GM19372 (cell line): Measurements from ENCODE around the gene CTNNA3.

ENCODE experiments used
- ATAC-seq: cut with Tn5 transposase; IDR thresholded peaks from one replicate; pipeline ENCODE4 v1.9.1; 2021; ENCODE audit warnings: mild to moderate bottlenecking, low read depth, moderate library complexity; ENCODE audit not compliant: unreplicated experiment

CTNNA3 gene

GRCh38 chr10:66924674-66925345 lies 771.2 kb downstream of the CTNNA3 start:
- no peak for ATAC-seq

GRCh38 chr10:66919248-66919647 lies 776.7 kb downstream of the CTNNA3 start:
- ATAC-seq, result no peak

GRCh38 chr10:66917104-66917503 lies 778.9 kb downstream of the CTNNA3 start:
- ATAC-seq, result no peak

- ATAC-seq, result no peak
These were observed 780.0 kb downstream of the CTNNA3 start for GRCh38 chr10:66916030-66916429.

- no peak for ATAC-seq
These were observed 785.3 kb downstream of the CTNNA3 start for GRCh38 chr10:66910671-66911070.

GRCh38 chr10:66892871-66893270 lies 803.1 kb downstream of the CTNNA3 start:
- ATAC-seq, result no peak

- no peak for ATAC-seq
These were observed 807.8 kb downstream of the CTNNA3 start for GRCh38 chr10:66888237-66888636.

GRCh38 chr10:66886848-66887247 lies 809.1 kb downstream of the CTNNA3 start:
- no peak for ATAC-seq

GRCh38 chr10:66882271-66882670 lies 813.7 kb downstream of the CTNNA3 start:
- ATAC-seq, result no peak

- no peak for ATAC-seq
These were observed 814.2 kb downstream of the CTNNA3 start for GRCh38 chr10:66881814-66882213.

- no peak for ATAC-seq
These were observed 815.2 kb downstream of the CTNNA3 start for GRCh38 chr10:66880826-66881225.

GRCh38 chr10:66880292-66880691 lies 815.7 kb downstream of the CTNNA3 start:
- ATAC-seq, result no peak

- ATAC-seq, result no peak
These were observed 818.6 kb downstream of the CTNNA3 start for GRCh38 chr10:66877361-66877760.

GRCh38 chr10:66869635-66870034 lies 826.4 kb downstream of the CTNNA3 start:
- no peak for ATAC-seq

GRCh38 chr10:66862687-66863258 lies 833.2 kb downstream of the CTNNA3 start:
- ATAC-seq, result no peak

- no peak for ATAC-seq
These were observed 835.5 kb downstream of the CTNNA3 start for GRCh38 chr10:66860376-66860945.

- ATAC-seq, result no peak
These were observed 843.2 kb downstream of the CTNNA3 start for GRCh38 chr10:66852811-66853210.

GRCh38 chr10:66848856-66849255 lies 847.1 kb downstream of the CTNNA3 start:
- no peak for ATAC-seq

GRCh38 chr10:66844176-66844942 lies 851.6 kb downstream of the CTNNA3 start:
- ATAC-seq, result no peak

- no peak for ATAC-seq
These were observed 852.6 kb downstream of the CTNNA3 start for GRCh38 chr10:66843396-66843795.

- no peak for ATAC-seq
These were observed 853.1 kb downstream of the CTNNA3 start for GRCh38 chr10:66842867-66843266.
